ENCODE data around the gene EXOC3. TPM values are rescaled to one million over a fixed set of nuclear protein-coding genes. Genes with fewer than 3 reads are reported as not detected.
"Not testable (repeated sequence)": the region's sequence is repeated elsewhere in the genome, so short reads cannot be mapped to it uniquely, and the experiment has no call there.

The EXOC3 gene
- polyA plus RNA-seq, 3 donors from 2014 or later: 22.6 to 43.9 (median 34.0) TPM

DNA sequence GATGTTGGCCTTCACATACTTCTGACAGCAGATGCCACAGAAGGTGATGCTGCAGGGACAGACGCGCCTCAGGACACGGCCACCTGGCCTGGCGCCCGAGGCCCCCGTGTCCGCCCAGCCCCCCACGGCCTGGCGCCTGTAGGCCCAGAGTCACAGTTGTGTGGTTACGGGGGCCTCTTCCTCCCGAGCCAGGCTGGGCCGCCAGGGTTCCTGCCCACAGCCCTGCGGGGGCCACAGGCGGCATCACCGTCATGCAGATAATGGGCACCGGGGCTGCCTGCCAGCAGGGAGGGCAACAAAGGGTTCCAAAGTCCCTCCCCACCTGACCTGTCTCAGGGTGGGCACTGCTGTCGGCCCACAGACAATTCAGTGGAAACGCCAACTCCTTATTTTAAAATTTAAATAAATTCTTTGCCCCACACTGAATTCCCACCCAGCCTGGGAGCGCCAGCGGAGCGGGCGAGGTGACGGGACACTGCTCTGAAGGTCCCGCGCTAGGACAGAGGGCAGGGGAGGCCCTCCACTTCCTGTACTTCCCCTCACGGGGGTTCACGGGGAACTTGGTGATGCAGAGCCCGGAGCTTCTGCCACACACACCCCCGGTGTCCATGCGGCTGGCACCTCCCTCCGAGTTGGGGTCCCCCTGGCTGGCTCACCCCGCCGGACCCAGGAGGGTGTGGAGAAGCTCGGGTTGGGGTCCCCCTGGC, 40.6 kb downstream of the EXOC3 start:
- Mint-ChIP-seq H3K27ac (no peak overlapping the region), H3K27me3 (ENCODE audit: low read depth in 3 of 3) (peaks cover 0 to 3% (median 0%) of the 10 kb centered on the region in 3 donors), H3K36me3 (no peaks in the 10 kb centered on the region), H3K9me3 (no peaks in the 10 kb centered on the region), H3K4me3 (peak overlapping the region in 1 of 5 donors; percentile 26), H3K4me1 (peaks cover 15 to 23% of the 10 kb centered on the region in 2 donors)
- peak in 2 of 3 donors; percentile 25 to 27 for DNase-seq

DNA sequence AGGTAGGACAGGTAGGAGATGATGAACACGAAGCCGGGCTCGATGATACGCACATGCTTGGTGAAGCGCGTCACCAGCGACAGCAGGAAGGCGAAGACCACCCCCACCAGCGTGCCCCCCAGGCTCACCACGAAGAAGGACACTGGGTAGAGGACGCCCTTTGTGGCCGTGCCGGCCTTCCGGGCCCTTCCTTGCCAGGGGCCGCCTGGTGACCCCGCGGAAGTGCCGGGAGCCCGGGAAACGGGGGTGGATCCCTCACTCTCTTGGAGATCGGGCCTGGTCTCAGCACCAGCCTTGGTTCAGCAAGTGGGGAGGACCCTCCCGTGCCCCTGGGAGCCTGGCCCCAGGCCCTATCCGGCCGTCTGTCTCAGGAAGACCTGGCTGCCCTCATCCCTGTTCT, 41.6 kb downstream of the EXOC3 start:
- Mint-ChIP-seq H3K4me3 (peak overlapping the region in 1 of 5 donors; percentile 25), H3K36me3 (no peaks in the 10 kb centered on the region), H3K4me1 (peaks cover 15 to 23% of the 10 kb centered on the region in 2 donors), H3K27ac (no peak overlapping the region), H3K27me3 (ENCODE audit: low read depth in 3 of 3) (peaks cover 0 to 3% (median 0%) of the 10 kb centered on the region in 3 donors), H3K9me3 (no peaks in the 10 kb centered on the region)
- DNase-seq: no peak

DNA sequence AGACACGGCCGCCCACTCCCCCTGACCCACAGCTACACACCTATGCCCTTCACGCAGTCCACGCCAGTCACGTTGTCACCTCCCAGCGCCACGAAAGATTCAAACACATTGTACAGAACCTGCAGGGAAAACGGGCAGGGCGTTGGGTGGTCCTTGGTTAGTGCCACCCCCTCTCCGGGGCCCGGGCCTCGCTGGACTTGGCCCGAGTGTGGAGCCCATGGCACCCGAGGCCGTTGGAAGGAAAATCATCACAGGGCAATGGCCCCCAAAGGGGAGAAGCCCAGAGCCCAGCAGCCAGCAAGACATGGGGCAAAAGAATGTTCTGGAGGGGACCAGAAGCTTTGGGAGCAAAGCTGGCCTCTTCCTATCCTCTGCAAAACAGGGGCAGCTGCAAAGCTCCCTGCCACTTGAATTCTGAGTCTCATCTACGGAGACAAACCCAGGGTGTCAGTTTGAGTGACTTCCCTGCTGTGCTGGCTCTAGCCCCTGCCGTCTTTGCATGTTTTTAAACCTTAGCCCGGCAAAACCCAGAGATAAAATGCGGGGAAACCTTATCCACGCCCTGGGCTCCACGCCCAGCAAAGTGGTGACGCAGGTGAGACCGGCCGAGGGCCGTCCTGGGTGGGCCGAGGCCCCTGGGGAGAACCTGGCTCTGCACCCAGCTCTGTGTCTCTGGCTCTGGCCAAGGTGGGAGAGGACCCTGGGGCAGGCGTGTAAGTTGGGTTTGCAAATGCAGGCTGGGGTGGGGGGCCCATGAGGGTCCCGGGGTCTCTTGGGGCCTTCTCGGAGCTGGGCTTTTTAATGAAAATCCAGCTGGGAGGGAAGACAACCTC, 42.4 kb downstream of the EXOC3 start:
- Mint-ChIP-seq H3K27ac (peak overlapping the region in 2 of 6 donors; percentile 31 to 75), H3K4me3 (peak overlapping the region in 4 of 5 donors; percentile 25 to 57 (median 42)), H3K36me3 (no peaks in the 10 kb centered on the region), H3K27me3 (ENCODE audit: low read depth in 3 of 3) (peaks cover 0 to 3% (median 0%) of the 10 kb centered on the region in 3 donors), H3K9me3 (no peaks in the 10 kb centered on the region), H3K4me1 (peaks cover 15 to 23% of the 10 kb centered on the region in 2 donors)
- DNase-seq: no peak

DNA sequence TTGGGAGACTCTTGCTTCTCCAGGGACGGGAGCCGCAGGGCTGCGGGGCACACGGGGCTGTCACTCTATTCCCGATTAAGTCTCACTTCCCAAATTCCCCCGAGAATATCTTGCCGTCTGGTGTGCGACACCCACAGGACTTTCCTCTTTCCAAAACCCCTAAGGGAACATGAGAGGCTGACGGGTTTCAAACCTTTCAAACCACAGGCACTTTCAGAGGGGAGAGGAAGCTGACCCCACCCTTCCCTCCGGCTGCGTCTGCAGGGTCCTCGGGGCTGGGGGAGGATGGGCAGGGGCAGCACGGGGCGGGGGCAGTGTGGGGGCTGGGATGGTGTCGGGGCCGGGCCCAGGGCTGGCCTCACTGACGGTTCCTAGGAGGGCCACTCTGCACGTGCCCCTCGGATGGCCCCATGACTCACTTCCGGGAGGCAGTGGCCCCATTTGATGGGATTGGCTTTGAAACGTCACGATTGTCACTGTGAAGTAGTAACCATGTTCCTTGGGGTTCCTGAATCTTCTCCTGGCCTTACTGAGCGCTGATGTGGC, 43.0 kb downstream of the EXOC3 start:
- H3K4me1 Mint-ChIP-seq: peaks cover 15 to 23% of the 10 kb centered on the region in 2 donors
- no peaks in the 10 kb centered on the region for H3K36me3 Mint-ChIP-seq
- H3K27me3 Mint-ChIP-seq (ENCODE audit: low read depth in 3 of 3): peaks cover 0 to 3% (median 0%) of the 10 kb centered on the region in 3 donors
- peak in 2 of 3 donors; percentile 18 to 22 for DNase-seq
- peak overlapping the region in 4 of 5 donors; percentile 35 to 57 (median 44) for H3K4me3 Mint-ChIP-seq
- peak overlapping the region in 4 of 6 donors; percentile 31 to 75 (median 61) for H3K27ac Mint-ChIP-seq
- H3K9me3 Mint-ChIP-seq: no peaks in the 10 kb centered on the region

DNA sequence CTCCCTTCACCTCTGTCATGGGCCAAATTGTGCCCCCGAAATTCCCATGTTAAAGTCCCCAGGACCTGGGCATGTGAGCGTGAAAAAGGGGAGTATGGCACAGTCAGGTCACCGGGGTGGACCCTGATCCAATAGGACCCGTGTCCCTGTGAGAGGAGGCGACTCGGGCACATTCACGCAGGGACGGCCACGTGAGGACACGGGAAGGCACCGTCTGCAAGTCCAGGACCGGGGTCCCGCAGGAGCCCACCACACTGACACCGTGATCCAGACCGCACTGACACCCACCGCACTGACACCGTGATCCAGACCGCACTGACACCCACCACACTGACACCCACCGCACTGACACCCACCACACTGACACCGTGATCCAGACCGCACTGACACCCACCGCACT, 43.6 kb downstream of the EXOC3 start:
- not testable (repeated sequence) for H3K27me3 Mint-ChIP-seq (ENCODE audit: low read depth in 3 of 3); H3K9me3 Mint-ChIP-seq; H3K36me3 Mint-ChIP-seq; DNase-seq
- Mint-ChIP-seq H3K4me3 (peak overlapping the region in 3 of 5 donors; percentile 35 to 57 (median 46)), H3K27ac (peak overlapping the region in 3 of 6 donors; percentile 48 to 75 (median 74)), H3K4me1 (peaks cover 15 to 21% of the 10 kb centered on the region in 2 donors)

DNA sequence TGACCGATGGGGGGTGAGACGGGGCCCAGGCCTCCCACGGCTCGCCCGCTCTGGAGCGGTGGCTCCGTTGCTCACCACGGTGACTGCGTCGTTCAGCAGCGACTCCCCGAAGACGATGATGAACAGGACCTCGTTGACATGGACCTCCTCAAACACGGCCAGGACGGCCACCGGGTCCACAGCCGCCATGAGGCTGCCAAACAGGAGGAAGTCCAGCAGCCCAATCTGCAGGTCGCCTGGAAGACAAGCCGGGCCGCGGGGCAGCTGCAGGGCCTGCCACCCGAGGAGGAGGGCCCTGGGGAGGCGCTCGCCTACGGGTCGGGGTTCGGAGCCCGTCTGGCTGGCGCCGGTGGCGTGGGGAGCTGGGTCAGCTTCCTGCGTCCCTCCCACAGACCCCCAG, 45.3 kb downstream of the EXOC3 start:
- Mint-ChIP-seq H3K9me3 (no peaks in the 10 kb centered on the region), H3K4me1 (peaks cover 15 to 19% of the 10 kb centered on the region in 2 donors), H3K27me3 (ENCODE audit: low read depth in 3 of 3) (peaks cover 0 to 3% (median 2%) of the 10 kb centered on the region in 3 donors)

DNA sequence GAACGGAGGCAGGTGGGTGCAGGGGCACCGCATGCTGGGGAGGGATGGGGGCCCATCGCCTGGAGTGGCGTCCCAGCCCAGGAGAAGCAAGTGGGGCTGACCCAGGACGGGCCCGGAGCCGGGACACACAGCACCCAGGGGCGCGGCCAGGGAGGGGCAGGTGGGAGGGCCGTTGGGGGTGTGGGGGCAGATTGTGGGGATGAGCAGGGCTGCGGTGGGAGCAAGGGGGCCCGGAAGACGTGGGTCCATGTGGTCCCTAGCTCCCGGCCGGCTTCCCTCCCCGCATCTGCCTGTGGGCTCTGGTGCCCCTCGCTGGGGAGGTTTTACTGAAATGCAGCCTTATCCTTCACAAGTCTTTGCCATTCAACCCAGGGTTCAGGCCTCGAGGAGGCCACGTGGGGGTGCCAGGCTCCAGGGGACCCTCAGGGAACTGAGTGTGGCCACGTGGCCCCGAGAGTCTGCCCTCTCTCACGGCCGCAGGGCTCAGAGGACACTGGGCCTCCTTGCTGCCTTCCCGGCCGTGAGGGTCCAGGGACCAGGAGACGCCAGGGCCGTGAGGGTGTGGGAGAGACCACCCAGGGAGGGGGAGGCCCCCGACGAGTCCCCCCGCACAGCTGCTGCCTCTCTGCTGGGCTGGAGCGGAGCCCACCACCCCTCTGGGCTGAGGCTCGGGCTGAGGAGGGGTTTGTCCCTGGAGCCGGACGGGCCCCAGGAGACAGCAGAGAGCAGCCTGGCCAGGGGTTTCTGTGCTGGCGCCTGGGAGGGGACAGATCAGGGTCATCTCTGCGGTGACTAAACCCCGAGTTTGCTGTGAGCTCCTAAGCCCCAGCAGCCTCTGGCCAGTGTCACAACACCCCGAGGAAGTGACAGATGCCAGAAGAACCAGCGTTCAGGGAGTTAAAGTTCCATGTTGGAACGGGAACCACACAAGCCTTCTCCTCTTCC, 46.0 kb downstream of the EXOC3 start:
- no peak for DNase-seq
- Mint-ChIP-seq H3K36me3 (no peaks in the 10 kb centered on the region), H3K27ac (no peak overlapping the region), H3K4me3 (no peak overlapping the region), H3K4me1 (peaks cover 15 to 19% of the 10 kb centered on the region in 2 donors), H3K9me3 (no peaks in the 10 kb centered on the region), H3K27me3 (ENCODE audit: low read depth in 3 of 3) (peaks cover 0 to 3% (median 2%) of the 10 kb centered on the region in 3 donors)

More for the DNA sequence above, 45.3 kb downstream of the EXOC3 start:
- Mint-ChIP-seq H3K36me3 (no peaks in the 10 kb centered on the region), H3K27ac (no peak overlapping the region), H3K4me3 (no peak overlapping the region)
- DNase-seq: no peak

DNA sequence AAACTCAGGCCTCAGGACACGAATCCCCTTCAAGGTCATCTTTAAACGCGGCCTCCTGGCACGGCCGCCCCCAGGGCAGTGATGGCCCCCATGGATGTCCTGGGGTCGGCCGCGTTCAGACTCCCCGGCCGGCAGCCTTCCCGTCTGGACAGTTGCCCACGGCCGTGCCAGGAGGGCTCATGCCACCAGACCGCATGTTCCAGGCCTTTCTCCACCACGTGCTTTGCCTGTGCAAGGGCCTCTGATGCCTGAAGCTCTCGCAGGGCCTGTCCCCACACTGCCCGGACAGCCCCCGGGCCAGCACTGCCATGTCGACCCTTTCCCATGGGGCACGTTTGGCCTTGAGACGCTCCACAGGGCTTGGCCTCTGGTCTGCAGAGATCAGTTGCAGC, 46.7 kb downstream of the EXOC3 start:
- DNase-seq: no peak
- Mint-ChIP-seq H3K36me3 (no peaks in the 10 kb centered on the region), H3K27me3 (ENCODE audit: low read depth in 3 of 3) (peaks cover 0 to 3% (median 2%) of the 10 kb centered on the region in 3 donors), H3K27ac (no peak overlapping the region), H3K4me1 (peaks cover 15 to 19% of the 10 kb centered on the region in 2 donors), H3K9me3 (no peaks in the 10 kb centered on the region), H3K4me3 (no peak overlapping the region)

DNA sequence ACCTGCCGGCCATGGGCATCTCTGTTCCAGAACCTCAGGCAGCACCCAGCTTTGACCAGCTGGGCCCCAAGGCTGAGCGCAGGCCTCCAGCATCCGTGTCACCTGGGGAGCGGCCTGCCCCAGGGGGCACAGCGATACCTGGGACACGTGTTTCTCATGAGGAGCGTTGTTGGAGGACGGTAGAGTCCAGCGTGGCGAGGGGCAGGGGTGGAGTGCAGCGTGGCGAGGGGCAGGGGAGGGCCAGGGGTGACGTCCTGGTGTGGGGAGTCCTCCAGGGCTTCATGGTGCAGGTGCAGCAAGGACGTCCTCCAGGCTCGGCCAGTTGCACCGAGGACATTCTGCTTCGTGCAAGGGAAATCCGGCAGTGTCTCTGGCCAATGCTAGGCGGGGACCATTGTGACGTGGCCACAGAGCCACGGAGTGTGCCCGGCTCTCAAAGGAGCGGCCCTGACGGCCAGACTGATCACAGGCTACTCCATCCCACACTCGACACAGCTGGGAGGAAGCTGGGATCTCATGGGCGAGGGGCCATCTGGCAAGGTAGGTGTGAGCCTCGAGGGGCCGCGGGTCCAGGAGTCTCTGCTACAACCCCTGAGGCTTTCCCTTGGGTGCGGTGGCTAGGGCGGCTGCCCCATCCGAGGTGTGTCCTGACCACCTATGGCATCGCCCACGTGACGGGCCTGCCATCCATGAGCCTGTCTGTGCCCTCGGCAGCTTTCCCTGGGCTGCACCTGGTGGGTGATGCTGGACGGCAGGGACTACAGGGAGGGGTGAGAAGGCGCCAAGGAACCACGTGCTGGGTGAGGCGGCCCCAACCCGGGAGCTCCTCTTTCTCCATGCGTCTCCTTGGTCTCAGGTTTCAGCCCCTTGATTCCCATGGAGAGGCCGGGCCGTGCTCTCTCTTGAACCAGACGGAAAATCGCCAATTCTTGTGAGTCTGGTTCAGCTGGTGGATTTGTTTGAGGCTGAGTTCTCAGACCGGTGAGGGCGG, 47.4 kb downstream of the EXOC3 start:
- H3K4me1 Mint-ChIP-seq: peaks cover 12 to 13% of the 10 kb centered on the region in 2 donors
- H3K27me3 Mint-ChIP-seq (ENCODE audit: low read depth in 3 of 3): peaks cover 0 to 3% (median 2%) of the 10 kb centered on the region in 3 donors
- no peaks in the 10 kb centered on the region for H3K36me3 Mint-ChIP-seq
- H3K27ac Mint-ChIP-seq: no peak overlapping the region
- H3K9me3 Mint-ChIP-seq: no peaks in the 10 kb centered on the region
- no peak overlapping the region for H3K4me3 Mint-ChIP-seq
- DNase-seq: no peak

DNA sequence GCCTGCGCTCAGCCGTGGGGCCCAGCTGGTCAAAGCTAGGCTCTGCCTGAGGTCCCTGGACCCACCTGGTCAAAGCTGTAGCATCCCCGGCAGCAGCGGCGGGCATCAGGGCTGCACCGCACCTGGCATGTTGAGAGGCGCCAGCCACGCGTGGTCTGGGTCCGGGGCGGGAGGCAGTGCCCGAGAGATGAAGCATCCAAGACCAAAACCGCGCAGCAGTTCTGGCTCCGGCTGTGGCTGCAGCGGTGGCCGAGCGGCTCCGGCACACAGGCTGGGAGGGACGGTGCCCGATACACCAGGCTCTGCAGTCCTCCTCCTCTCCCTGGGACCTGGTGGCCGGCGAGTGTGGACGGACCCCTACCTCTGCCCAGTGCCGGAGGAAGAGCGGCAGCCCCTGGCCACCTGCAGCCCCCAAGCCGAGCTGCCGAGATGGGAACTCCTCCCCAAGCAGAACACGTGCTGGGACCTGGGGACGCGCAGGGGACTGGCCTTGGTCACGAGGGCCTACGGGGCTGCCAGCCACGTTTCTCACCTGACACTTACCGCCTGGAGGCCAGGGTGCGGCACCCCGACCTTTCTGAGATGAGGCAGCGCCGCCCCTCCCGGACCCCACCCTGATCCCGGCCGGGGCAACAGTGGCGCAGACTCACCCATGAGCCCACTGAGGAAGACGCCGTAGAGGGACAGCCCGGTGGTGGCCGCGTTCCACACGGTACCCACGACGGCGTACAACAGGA, 48.3 kb downstream of the EXOC3 start:
- H3K27ac Mint-ChIP-seq: no peak overlapping the region
- no peak for DNase-seq
- peaks cover 3 to 7% of the 10 kb centered on the region in 2 donors for H3K4me1 Mint-ChIP-seq
- H3K27me3 Mint-ChIP-seq (ENCODE audit: low read depth in 3 of 3): peaks cover 0 to 3% (median 1%) of the 10 kb centered on the region in 3 donors
- no peaks in the 10 kb centered on the region for H3K36me3 Mint-ChIP-seq
- H3K9me3 Mint-ChIP-seq: no peaks in the 10 kb centered on the region
- no peak overlapping the region for H3K4me3 Mint-ChIP-seq

DNA sequence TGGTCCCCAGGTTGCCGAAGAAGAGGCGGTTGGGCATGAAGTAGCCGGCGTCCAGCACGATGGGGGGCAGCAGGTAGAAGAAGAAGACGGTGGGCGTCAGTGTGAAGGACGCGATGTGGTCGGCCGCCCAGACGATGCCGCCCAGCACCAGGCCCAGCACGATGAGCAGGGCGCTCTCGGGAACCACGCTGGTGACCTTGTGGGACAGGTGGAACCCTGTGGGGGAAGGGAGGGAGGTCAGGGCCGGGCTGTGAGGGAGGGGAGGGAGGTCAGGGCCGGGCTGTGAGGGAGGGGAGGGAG, 48.8 kb downstream of the EXOC3 start:
- Mint-ChIP-seq H3K27me3 (ENCODE audit: low read depth in 3 of 3) (peaks cover 0 to 3% (median 0%) of the 10 kb centered on the region in 3 donors), H3K36me3 (no peaks in the 10 kb centered on the region), H3K4me1 (peaks cover 0 to 3% of the 10 kb centered on the region in 2 donors), H3K9me3 (no peaks in the 10 kb centered on the region), H3K4me3 (no peak overlapping the region), H3K27ac (no peak overlapping the region)
- no peak for DNase-seq
